DND-41 (cell line): Measurements from ENCODE around the gene SDHA.

ENCODE experiments used
- CTCF ChIP-seq: IDR thresholded peaks from 2 replicates; pipeline ENCODE4 v1.5.1; 2012; ENCODE audit warnings: borderline replicate concordance, low read length, moderate library complexity, mild to moderate bottlenecking; ENCODE audit not compliant: poor library complexity, severe bottlenecking; ENCODE audit errors: extremely low read depth
- EZH2 ChIP-seq: IDR thresholded peaks from 3 replicates; pipeline ENCODE4 v1.6.1; 2012; ENCODE audit warnings: borderline replicate concordance, low read depth, mild to moderate bottlenecking, moderate library complexity, low read length, inconsistent platforms; ENCODE audit not compliant: severe bottlenecking

DNA sequence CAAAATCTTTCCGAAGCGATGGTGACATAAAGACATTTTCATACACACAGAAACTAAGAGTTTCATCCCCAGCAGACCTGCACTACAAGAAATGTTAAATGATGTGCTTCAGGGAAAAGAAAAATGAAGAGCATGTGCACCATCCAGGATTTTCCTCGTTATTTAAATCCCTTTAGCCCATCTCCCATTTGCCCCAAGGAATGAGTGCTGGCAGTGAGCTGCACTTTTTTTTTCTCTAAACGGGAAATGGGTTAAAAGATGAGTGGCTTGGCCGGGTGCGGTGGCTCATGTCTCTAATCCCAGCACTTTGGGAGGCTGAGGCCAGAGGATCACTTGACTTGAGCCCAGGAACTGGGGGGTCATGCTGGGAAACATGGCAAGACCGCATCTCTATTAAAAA lies 33.6 kb upstream of the SDHA start:
- TF ChIP-seq CTCF (no peak), EZH2 (no peak)
